H1 (cell line): ENCODE measurements around the gene WDR59. TPM values are rescaled to one million over a fixed set of nuclear protein-coding genes. Genes with fewer than 3 reads are reported as not detected.

ENCODE experiments used
- ATF2 ChIP-seq: IDR thresholded peaks from 2 replicates; pipeline ENCODE4 v1.6.1; 2012; ENCODE audit warnings: low read length, inconsistent platforms
- POU5F1 ChIP-seq: IDR thresholded peaks from 2 replicates; pipeline ENCODE4 v1.6.1; 2011; ENCODE audit warnings: low read depth, mild to moderate bottlenecking, low read length, moderate library complexity
- RXRA ChIP-seq: IDR thresholded peaks from 2 replicates; pipeline ENCODE4 v1.6.1; 2011; ENCODE audit warnings: low read depth, mild to moderate bottlenecking, low read length, moderate library complexity; ENCODE audit not compliant: insufficient read depth
- USF2 ChIP-seq: IDR thresholded peaks from 2 replicates; pipeline ENCODE4 v1.6.1; 2011; ENCODE audit warnings: low read length, improper control_type of control experiment
- YY1 ChIP-seq: IDR thresholded peaks from 2 replicates; pipeline ENCODE4 v1.6.1; 2011; ENCODE audit warnings: low read depth, mild to moderate bottlenecking, low read length
- polyA plus RNA-seq, 7 experiments: library from polyadenylated mRNA; depleted of rRNA in 3 of 7; stranded (reverse) in 5 of 7; unstranded in 2 of 7; fragments of >200 nt in 5 of 7; fragments of 200-250 nt in 2 of 7; gene quantifications; 1 replicate in 5 of 7; 2 replicates in 1 of 7; 4 replicates in 1 of 7; pipeline versions ENCODE4 v1.2.1 to v1.2.3, GENCODE V29; 2011 to 2013; ENCODE audit warnings: missing spikeins in 2 of 7, mixed read lengths in 2 of 7
- total RNA-seq: library from RNA; stranded (reverse); fragmentation: NEBNext Ultra II Directional; extraction: Animal tissue kit (Norgen Biotek cat#: 25700); gene quantifications from 2 replicates; pipeline ENCODE4 v1.2.1, GENCODE V29; 2021

WDR59 gene
- total and polyA plus RNA-seq, 2 of the 8 experiments (the other 6 are each of a cell fraction or from before 2014, with no cell fraction given): 84.2 to 124 TPM

- TF ChIP-seq ATF2 (no peak), POU5F1 (no peak), RXRA (no peak), USF2 (no peak), YY1 (no peak)
Observed at GRCh38 chr16:74942977-74943918, 41.7 kb downstream of the WDR59 start (continued).
